WERI-Rb-1 (cell line): Measurements from ENCODE around the gene ATP6V1D.
A peak's percentile ranks its signal among the peaks of the same experiment; 100 is the strongest.
"Not testable (repeated sequence)": the region's sequence is repeated elsewhere in the genome, so short reads cannot be mapped to it uniquely, and the experiment has no call there.

Experiments
- DNase-seq: peaks from one replicate; pipeline ENCODE4 v3.0.0-alpha.2; 2020
- H3K27ac ChIP-seq: fragments of 250-450 bp; sonication (Bioruptor Pico); 2 replicates; pipeline ENCODE4 v1.5.1; 2020; ENCODE audit warnings: mild to moderate bottlenecking, moderate library complexity
- H3K27me3 ChIP-seq: fragments of 250-450 bp; sonication (Bioruptor Pico); 2 replicates; pipeline ENCODE4 v1.5.1; 2021; ENCODE audit warnings: mild to moderate bottlenecking, low read depth, moderate library complexity; ENCODE audit not compliant: insufficient read depth, severe bottlenecking
- H3K36me3 ChIP-seq: fragments of 250-450 bp; sonication (Bioruptor Pico); 2 replicates; pipeline ENCODE4 v1.5.1; 2020; ENCODE audit warnings: mild to moderate bottlenecking, moderate library complexity
- H3K4me3 ChIP-seq: 2 replicates; pipeline ENCODE4 v1.5.1; 2011; ENCODE audit warnings: low read depth, mild to moderate bottlenecking, control low read depth, low read length
- H3K9me3 ChIP-seq: fragments of 250-450 bp; sonication (Bioruptor Pico); 2 replicates; pipeline ENCODE4 v1.5.1; 2021; ENCODE audit warnings: mild to moderate bottlenecking, moderate library complexity; ENCODE audit not compliant: severe bottlenecking
- CTCF ChIP-seq: IDR thresholded peaks from 2 replicates; pipeline ENCODE4 v1.5.1; 2011; ENCODE audit warnings: low read depth, mild to moderate bottlenecking, control low read depth, inconsistent platforms, low read length

The ATP6V1D gene

GRCh38 chr14:67359775-67360469 is at the start of gene ATP6V1D, which contains the start of gene EIF2S1:
ATP6V1D (minus strand) TSS chr14:67359804; CDS start chr14:67359698, 106 bp downstream.
EIF2S1 (plus strand) TSS chr14:67360328; CDS start chr14:67364768, 4,440 bp downstream.
- peak; percentile 88 for TF ChIP-seq CTCF
- DNase-seq, result peak; percentile 99
- no peaks in the 10 kb centered on the region for H3K27me3 ChIP-seq
- H3K36me3 ChIP-seq, result peaks cover 33% of the 10 kb centered on the region
- peak within 1 kb of the TSS; percentile 84 for H3K4me3 ChIP-seq
- H3K27ac ChIP-seq, result peak within 1 kb of the TSS; percentile 99
- no peaks in the 10 kb centered on the region for H3K9me3 ChIP-seq

- not testable (repeated sequence) for H3K9me3 ChIP-seq, H3K4me3 ChIP-seq, H3K27me3 ChIP-seq, H3K27ac ChIP-seq, DNase-seq, H3K36me3 ChIP-seq
These were observed 48.7 kb upstream of the ATP6V1D start for GRCh38 chr14:67408122-67408801.

GRCh38 chr14:67405771-67406170 is 46.2 kb upstream of the ATP6V1D start:
- H3K27me3 ChIP-seq, result no peaks in the 10 kb centered on the region
- no peak for DNase-seq
- no peak overlapping the region for H3K4me3 ChIP-seq
- no peak overlapping the region for H3K27ac ChIP-seq
- no peaks in the 10 kb centered on the region for H3K36me3 ChIP-seq
- no peak for TF ChIP-seq CTCF
- peaks cover 3% of the 10 kb centered on the region for H3K9me3 ChIP-seq

GRCh38 chr14:67400434-67400833 is 40.8 kb upstream of the ATP6V1D start:
- no peak overlapping the region for H3K4me3 ChIP-seq
- no peak for DNase-seq
- no peaks in the 10 kb centered on the region for H3K36me3 ChIP-seq
- no peak overlapping the region for H3K27ac ChIP-seq
- TF ChIP-seq CTCF, result no peak
- H3K9me3 ChIP-seq, result peaks cover 3% of the 10 kb centered on the region
- no peaks in the 10 kb centered on the region for H3K27me3 ChIP-seq

- Histone ChIP-seq H3K4me3 (no peak overlapping the region), H3K27me3 (no peaks in the 10 kb centered on the region), H3K9me3 (peaks cover under 1% of the 10 kb centered on the region), H3K27ac (no peak overlapping the region), H3K36me3 (no peaks in the 10 kb centered on the region)
- TF ChIP-seq CTCF, result no peak
- DNase-seq, result no peak
These were observed 37.9 kb upstream of the ATP6V1D start for GRCh38 chr14:67397536-67397935.

GRCh38 chr14:67396381-67396970 is 36.9 kb upstream of the ATP6V1D start:
- no peaks in the 10 kb centered on the region for H3K9me3 ChIP-seq
- no peaks in the 10 kb centered on the region for H3K36me3 ChIP-seq
- no peak for TF ChIP-seq CTCF
- no peaks in the 10 kb centered on the region for H3K27me3 ChIP-seq
- DNase-seq, result no peak
- H3K27ac ChIP-seq, result no peak overlapping the region
- no peak overlapping the region for H3K4me3 ChIP-seq
